Prostate gland (tissue), 2 donors: ENCODE results near the gene ANKRD39.

Experiments
- CTCF ChIP-seq, 4 experiments: fragments of 200-600 bp in 2 of 4; fragments of 450-650 bp in 2 of 4; sonication (generic) in 2 of 4; IDR thresholded peaks; 1 replicate in 3 of 4; 2 replicates in 1 of 4; pipeline ENCODE4 v1.5.1; 2016 to 2019; ENCODE audit warnings: antibody characterized with exemption in 4 of 4, mild to moderate bottlenecking in 2 of 4, moderate library complexity in 2 of 4
- POLR2A ChIP-seq: fragments of 450-650 bp; IDR thresholded peaks from one replicate; pipeline ENCODE4 v1.6.1; 2016; ENCODE audit warnings: antibody characterized with exemption, mild to moderate bottlenecking
- POLR2AphosphoS5 ChIP-seq: sonication (generic); formaldehyde crosslinking; IDR thresholded peaks from one replicate; pipeline ENCODE4 v1.6.1; 2017; ENCODE audit warnings: antibody characterized with exemption

- TF ChIP-seq POLR2A = no peak
- TF ChIP-seq CTCF (IDR thresholded peaks at IDR 0.05) = no peak
- TF ChIP-seq POLR2AphosphoS5 = no peak
Observed at GRCh38 chr2:96876269-96877041, 18.6 kb upstream of the ANKRD39 start.
